IPS-20b (cell line): ENCODE results near the gene MROH2B.

ENCODE experiments used
- H3K27ac ChIP-seq: one replicate; pipeline ENCODE4 v1.5.1; 2013; ENCODE audit warnings: low read length
- H3K27me3 ChIP-seq: 2 replicates; pipeline ENCODE4 v1.6.1; 2013; ENCODE audit warnings: mild to moderate bottlenecking, low read length, inconsistent platforms; ENCODE audit not compliant: insufficient read depth
- H3K36me3 ChIP-seq: 2 replicates; pipeline ENCODE4 v1.6.1; 2013; ENCODE audit warnings: low read depth, mild to moderate bottlenecking, inconsistent platforms, low read length, moderate library complexity; ENCODE audit not compliant: insufficient read depth
- H3K4me1 ChIP-seq: 2 replicates; pipeline ENCODE4 v1.6.1; 2013; ENCODE audit warnings: mild to moderate bottlenecking, control low read depth, inconsistent platforms, low read length, moderate library complexity; ENCODE audit not compliant: insufficient read depth
- H3K4me3 ChIP-seq: 2 replicates; pipeline ENCODE4 v1.5.1; 2013; ENCODE audit warnings: mild to moderate bottlenecking, low read length, inconsistent platforms
- H3K9ac ChIP-seq: 2 replicates; pipeline ENCODE4 v1.6.1; 2013; ENCODE audit warnings: low read depth, mild to moderate bottlenecking, inconsistent platforms, low read length, moderate library complexity
- H3K9me3 ChIP-seq: 2 replicates; pipeline ENCODE4 v1.6.1; 2013; ENCODE audit warnings: mild to moderate bottlenecking, low read depth, low read length, inconsistent platforms; ENCODE audit not compliant: insufficient read depth

Gene MROH2B

DNA sequence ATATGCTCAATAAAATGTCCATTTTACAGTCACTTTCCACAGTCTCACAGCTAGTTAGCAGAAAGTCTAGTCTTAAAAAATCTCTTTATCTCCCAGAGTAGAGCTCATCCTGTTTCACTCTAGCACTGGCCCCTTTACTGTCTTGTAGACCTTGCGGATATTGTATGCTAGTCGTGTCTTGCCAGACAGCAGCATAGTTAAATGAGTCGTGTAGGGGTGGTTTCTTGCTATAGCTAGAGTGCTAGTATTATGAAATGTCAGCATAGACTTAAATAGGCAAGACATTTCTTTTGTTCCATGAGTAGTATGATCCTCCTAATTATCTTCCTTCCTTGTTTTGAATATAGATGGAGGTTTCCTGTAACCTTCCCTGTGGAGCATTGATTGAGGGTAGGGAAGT, 84.5 kb downstream of the MROH2B start:
- Histone ChIP-seq H3K9ac (no peak overlapping the region), H3K4me1 (no peaks in the 10 kb centered on the region), H3K9me3 (no peaks in the 10 kb centered on the region; the same call in 1 of the 2 replicates), H3K27me3 (no peaks in the 10 kb centered on the region), H3K27ac (no peak overlapping the region), H3K4me3 (no peak overlapping the region), H3K36me3 (no peaks in the 10 kb centered on the region)

DNA sequence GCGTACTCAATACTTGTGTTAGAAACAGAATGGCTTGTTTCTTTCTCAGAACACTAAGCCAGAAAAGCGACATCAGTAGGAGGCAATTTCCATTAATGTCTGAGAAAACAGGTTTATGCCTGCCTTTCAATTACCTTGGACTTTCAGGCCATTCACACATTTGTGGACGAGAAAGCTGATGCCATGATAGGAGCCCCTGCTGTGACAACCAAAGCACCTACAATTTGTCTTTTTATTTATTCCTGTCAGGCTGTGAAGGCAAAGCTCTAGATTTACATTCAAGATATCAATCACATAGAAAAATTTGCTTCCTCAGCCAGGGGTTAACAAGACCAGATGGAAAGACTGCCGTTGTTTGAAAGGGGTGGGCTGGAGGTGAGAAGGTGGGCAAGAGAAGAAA, 85.6 kb downstream of the MROH2B start:
- Histone ChIP-seq H3K4me1 (no peaks in the 10 kb centered on the region), H3K4me3 (no peak overlapping the region), H3K9ac (no peak overlapping the region), H3K36me3 (no peaks in the 10 kb centered on the region), H3K27me3 (no peaks in the 10 kb centered on the region), H3K27ac (no peak overlapping the region), H3K9me3 (no peaks in the 10 kb centered on the region; the same call in 1 of the 2 replicates)

DNA sequence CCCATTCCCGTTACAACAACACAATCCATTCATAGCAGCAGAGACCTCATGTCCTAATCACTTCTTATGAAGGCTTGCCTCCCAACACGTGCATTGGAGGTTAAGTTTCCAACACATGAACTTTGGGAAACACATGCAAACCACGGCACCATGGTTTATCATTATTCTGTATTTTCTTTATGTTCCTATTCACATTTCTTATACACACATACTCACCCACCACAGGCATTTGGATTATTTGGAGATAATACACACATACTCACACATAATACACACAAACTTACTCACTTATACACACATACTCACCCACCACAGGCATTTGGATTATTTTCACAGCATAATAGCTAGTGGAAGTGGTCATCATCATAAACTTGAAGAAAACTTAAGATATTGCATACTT, 86.3 kb downstream of the MROH2B start:
- Histone ChIP-seq H3K27ac (no peak overlapping the region), H3K9ac (no peak overlapping the region), H3K4me1 (no peaks in the 10 kb centered on the region)

DNA sequence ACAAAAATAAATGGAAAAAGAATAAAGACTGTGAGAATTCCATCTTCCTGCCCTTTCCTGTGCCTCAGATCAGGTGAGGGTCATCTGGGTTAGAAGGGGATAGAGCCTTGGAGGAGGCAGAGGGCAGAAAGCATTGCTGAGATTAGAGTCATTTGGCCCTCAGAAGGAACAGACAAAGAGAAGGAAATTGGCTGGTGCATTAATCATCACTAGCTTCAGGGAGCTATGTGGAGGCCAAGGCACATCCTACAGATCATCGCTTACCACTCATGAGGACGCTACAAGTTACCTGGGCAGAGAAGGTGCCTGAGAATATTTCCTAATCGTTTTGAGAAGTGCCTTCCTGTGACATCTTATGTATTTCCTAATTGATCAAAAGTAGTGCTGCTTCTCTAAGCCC, 87.4 kb downstream of the MROH2B start:
- Histone ChIP-seq H3K4me3 (no peak overlapping the region), H3K4me1 (no peaks in the 10 kb centered on the region), H3K27ac (no peak overlapping the region)

More for the DNA sequence above, 86.3 kb downstream of the MROH2B start:
- no peaks in the 10 kb centered on the region; the same call in 1 of the 2 replicates for H3K9me3 ChIP-seq
- no peak overlapping the region for H3K4me3 ChIP-seq
- H3K27me3 ChIP-seq: no peaks in the 10 kb centered on the region
- H3K36me3 ChIP-seq: no peaks in the 10 kb centered on the region

DNA sequence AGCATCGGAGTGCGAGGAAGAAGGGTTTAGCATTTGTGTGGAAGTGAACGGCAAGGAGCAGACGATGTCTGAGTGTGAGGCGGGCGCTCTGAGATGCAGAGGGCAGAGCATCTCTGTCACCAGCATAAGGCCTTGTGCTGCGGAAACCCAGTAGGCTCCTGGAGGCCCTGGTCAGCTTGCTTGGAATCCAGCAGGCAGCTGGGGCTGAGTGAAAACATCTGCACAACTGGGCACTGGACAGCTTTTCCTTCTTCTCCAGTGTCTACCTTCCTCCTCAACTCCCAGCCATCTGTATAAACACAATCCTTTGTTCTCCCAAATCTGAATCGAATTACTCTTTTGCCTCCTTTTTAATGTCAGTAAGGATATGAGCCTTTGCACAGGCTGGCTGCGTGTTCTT, 89.7 kb downstream of the MROH2B start:
- H3K27ac ChIP-seq: no peak overlapping the region
- H3K4me1 ChIP-seq: no peaks in the 10 kb centered on the region
- H3K9ac ChIP-seq: no peak overlapping the region
- H3K27me3 ChIP-seq: no peaks in the 10 kb centered on the region
- H3K36me3 ChIP-seq: no peaks in the 10 kb centered on the region
- H3K4me3 ChIP-seq: no peak overlapping the region
- H3K9me3 ChIP-seq: no peaks in the 10 kb centered on the region; the same call in 1 of the 2 replicates

More for the DNA sequence above, 87.4 kb downstream of the MROH2B start:
- H3K9ac ChIP-seq: no peak overlapping the region
- H3K36me3 ChIP-seq: no peaks in the 10 kb centered on the region
- no peaks in the 10 kb centered on the region; the same call in 1 of the 2 replicates for H3K9me3 ChIP-seq
- H3K27me3 ChIP-seq: no peaks in the 10 kb centered on the region

DNA sequence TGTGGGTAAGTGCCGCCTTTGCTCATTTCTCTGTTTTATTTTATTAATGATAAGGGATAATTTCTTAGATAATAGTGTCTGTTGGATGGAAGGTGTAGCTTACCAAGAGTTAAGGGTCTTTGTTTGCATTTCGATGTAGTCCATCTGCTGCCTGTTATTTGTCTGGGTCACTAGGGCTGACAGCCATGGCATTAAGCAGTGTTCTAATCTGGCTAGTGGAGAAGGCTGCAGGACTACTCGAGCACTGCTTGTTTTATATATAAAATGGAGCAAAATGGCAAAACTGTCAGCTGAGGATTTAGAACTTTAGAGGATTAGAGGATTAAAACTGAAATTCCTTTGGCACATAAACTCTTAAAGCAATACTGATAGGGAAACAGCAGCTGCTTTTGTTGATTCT, 94.3 kb downstream of the MROH2B start:
- Histone ChIP-seq H3K9me3 (no peaks in the 10 kb centered on the region), H3K36me3 (no peaks in the 10 kb centered on the region), H3K27me3 (no peaks in the 10 kb centered on the region), H3K4me1 (no peaks in the 10 kb centered on the region), H3K9ac (no peak overlapping the region), H3K27ac (no peak overlapping the region), H3K4me3 (no peak overlapping the region)

DNA sequence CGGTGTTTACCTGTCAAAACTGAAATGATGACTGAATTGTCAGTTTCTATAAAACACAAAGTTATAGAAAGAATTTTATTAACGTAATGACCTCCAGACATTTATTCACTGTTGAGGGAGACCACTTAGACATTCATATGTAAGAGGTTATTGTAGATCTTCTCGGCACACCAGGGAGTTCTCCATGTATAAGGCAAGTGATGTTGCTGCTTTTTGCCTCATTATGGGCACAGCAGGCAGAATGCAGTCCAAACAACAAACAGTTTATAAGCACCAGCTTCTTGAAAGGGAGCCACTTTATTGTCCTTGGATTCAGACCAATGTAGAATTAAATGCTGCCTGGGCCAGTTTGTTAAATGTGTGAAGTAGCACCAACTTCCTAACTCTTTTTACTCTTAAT, 95.1 kb downstream of the MROH2B start:
- Histone ChIP-seq H3K9me3 (no peaks in the 10 kb centered on the region), H3K4me3 (no peak overlapping the region)

DNA sequence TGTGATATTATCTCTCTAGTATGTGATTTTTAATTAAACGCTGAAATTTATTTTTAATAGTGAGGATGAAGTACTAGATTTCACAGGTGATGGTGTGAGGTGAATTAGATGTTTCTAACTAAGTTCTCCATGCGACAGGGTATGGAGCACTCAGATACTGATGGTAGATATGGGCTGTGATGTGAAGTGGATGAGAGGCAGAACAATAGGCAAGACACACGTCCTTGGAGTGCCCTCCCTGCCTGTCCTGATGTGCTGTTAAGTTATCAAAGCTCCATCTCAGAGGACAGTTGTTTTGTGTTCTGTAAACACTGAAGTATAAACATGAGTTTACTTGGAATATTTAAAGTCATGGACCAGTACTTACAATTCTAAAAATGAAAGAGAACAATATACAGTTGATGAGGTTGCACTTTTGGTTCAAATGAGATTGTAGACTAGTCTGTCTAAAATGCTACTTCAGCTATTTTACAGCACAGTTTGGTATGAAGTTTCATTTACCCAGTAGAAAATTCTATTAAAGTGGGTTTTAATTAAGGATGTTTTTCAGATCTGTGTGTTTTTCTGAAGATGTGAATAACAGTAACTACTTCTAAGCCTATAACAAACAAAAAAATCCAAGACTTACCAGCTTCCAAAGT, 97.7 kb downstream of the MROH2B start:
- H3K4me3 ChIP-seq: no peak overlapping the region
- H3K36me3 ChIP-seq: no peaks in the 10 kb centered on the region
- no peaks in the 10 kb centered on the region for H3K4me1 ChIP-seq
- no peaks in the 10 kb centered on the region for H3K27me3 ChIP-seq
- H3K9me3 ChIP-seq: no peaks in the 10 kb centered on the region
- no peak overlapping the region for H3K9ac ChIP-seq
- H3K27ac ChIP-seq: no peak overlapping the region

More for the DNA sequence above, 95.1 kb downstream of the MROH2B start:
- no peaks in the 10 kb centered on the region for H3K4me1 ChIP-seq
- H3K27ac ChIP-seq: no peak overlapping the region
- H3K27me3 ChIP-seq: no peaks in the 10 kb centered on the region
- no peaks in the 10 kb centered on the region for H3K36me3 ChIP-seq
- no peak overlapping the region for H3K9ac ChIP-seq

DNA sequence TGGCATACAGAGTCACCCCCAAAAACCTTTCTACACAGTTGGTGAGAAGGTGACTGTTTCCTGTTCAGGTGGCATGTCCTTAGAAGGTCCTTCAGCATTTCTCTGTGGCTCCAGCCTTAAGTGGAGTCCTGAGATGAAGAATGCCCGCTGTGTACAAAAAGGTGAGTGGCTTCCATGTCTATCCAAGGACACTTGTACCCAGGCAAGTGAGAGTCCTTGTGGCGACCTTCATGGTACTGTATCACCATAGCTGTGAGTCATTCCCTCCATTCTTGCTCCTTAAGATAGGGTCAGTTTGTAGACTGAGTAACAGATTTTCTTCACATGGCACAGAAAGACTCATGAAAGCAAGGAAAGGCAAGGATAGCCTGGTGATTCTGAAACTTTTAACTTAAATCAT, 98.7 kb downstream of the MROH2B start:
- H3K27ac ChIP-seq: no peak overlapping the region
- no peaks in the 10 kb centered on the region for H3K9me3 ChIP-seq
- no peaks in the 10 kb centered on the region for H3K4me1 ChIP-seq
- no peaks in the 10 kb centered on the region for H3K36me3 ChIP-seq
- H3K9ac ChIP-seq: no peak overlapping the region
- H3K4me3 ChIP-seq: no peak overlapping the region
- H3K27me3 ChIP-seq: no peaks in the 10 kb centered on the region

DNA sequence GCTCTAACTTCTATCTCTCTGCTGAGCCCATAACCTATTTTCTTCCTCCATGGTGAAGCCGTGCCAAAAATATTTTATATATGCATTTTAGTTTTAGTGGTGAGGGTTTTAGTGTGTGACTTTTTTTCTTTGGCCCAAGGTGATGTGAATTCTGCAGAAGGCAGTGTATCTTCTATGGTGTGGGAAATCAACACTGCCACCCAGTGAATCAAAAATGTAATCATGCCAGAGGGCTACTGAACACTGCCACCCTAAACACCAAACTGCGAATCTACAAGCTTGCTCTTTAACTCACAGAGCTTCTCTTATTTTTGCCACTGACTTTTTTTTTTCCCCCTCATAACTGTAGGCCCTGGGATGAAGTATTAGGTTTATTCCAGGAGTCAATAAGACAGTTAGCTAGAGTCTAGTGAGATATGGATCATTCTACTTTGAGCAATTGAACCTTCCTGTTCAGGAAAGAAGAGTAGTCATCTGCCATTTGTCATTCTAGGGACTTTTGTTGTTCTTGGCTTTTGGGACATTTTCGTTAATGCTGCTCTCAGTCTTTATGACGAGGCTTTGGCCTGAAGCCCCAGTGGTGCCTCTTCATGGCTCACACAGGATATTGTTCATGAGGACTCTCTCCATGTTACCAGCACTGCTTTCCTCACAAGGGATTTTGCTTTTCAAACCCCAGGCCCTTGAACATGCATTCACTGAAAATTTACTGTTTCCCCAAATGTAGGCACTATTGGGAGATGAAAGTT, 108.8 kb downstream of the MROH2B start:
- Histone ChIP-seq H3K9ac (no peak overlapping the region), H3K4me1 (no peaks in the 10 kb centered on the region), H3K27ac (no peak overlapping the region), H3K27me3 (no peaks in the 10 kb centered on the region), H3K4me3 (no peak overlapping the region), H3K36me3 (no peaks in the 10 kb centered on the region), H3K9me3 (0 out of 2 replicates have a peak, but pooled peaks cover 3% of the 10 kb centered on the region)

DNA sequence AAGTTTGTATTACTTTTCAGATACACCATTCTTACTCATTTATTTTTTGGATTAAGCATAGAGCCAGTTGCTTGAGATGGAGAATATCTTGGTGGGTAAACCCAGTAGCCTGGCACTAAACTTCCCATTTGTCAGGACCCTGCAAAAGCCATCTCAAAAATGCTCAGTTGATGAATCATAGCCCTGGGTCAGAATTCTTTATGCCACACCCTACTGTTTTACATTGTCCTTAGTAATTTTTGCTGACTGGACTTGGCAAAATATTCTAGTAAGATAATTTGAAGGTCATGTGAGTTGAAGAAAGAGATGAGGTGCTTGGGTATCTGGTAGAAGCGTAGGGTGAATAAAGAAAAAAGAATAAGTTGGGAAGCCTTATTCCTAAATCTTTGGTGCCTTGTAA, 111.1 kb downstream of the MROH2B start:
- no peak overlapping the region for H3K4me3 ChIP-seq
- 0 out of 2 replicates have a peak, but pooled peaks cover 3% of the 10 kb centered on the region for H3K9me3 ChIP-seq
- H3K4me1 ChIP-seq: no peaks in the 10 kb centered on the region
- no peak overlapping the region for H3K9ac ChIP-seq
- H3K27ac ChIP-seq: no peak overlapping the region
- H3K27me3 ChIP-seq: no peaks in the 10 kb centered on the region
- no peaks in the 10 kb centered on the region for H3K36me3 ChIP-seq

DNA sequence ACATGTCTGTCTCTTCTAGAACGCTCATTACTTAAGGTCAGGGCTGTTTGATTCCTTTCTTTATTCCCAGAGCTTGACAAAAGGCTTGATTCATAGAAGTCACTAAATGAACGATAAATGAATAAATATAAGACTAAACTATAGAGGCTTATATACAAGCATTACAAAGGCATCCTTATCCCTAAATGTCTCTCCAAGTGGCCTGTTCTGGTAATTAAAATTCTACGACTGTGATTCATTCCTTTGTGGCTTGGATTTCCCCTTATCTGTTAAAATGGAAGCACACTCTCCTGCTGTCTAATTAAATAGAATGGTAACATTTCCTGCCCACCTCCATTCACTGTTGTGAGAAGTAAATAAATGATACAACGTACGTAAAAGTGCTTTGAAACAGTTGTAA, 112.3 kb downstream of the MROH2B start:
- Histone ChIP-seq H3K36me3 (no peaks in the 10 kb centered on the region), H3K4me3 (no peak overlapping the region), H3K4me1 (no peaks in the 10 kb centered on the region), H3K27ac (no peak overlapping the region), H3K27me3 (no peaks in the 10 kb centered on the region), H3K9ac (no peak overlapping the region), H3K9me3 (0 out of 2 replicates have a peak, but pooled peaks cover 3% of the 10 kb centered on the region)
